Thymus (tissue), 11 donors: ENCODE measurements around the gene SORL1. TPM values are rescaled to one million over a fixed set of nuclear protein-coding genes. Genes with fewer than 3 reads are reported as not detected.
A peak's percentile ranks its signal among the peaks of the same experiment; 100 is the strongest.

Source experiments
- DNase-seq, 9 donors: peaks; one replicate each; pipeline ENCODE4 v3.0.0-alpha.2; 2013; ENCODE audit warnings: low spot score in 9 of 9, low read depth in 6 of 9, missing footprints in 1 of 9
- H3K27ac ChIP-seq, 2 donors: one replicate each; pipeline ENCODE4 v1.5.1; 2013; ENCODE audit warnings: control low read depth in 1 of 2, low read depth in 1 of 2, low read length in 1 of 2, mild to moderate bottlenecking in 1 of 2, moderate library complexity in 1 of 2
- H3K27me3 ChIP-seq, 2 donors: one replicate each; pipeline ENCODE4 v1.5.1; 2013; ENCODE audit warnings: low read length in 1 of 2; ENCODE audit not compliant: control insufficient read depth in 2 of 2, insufficient read depth in 1 of 2
- H3K36me3 ChIP-seq, 2 donors: one replicate each; pipeline ENCODE4 v1.5.1; 2013; ENCODE audit warnings: low read length in 1 of 2, mild to moderate bottlenecking in 1 of 2, moderate library complexity in 1 of 2; ENCODE audit not compliant: control insufficient read depth in 2 of 2, insufficient read depth in 2 of 2
- H3K4me1 ChIP-seq, 2 donors: one replicate each; pipeline ENCODE4 v1.5.1; 2013; ENCODE audit warnings: low read length in 2 of 2; ENCODE audit not compliant: control insufficient read depth in 2 of 2, insufficient read depth in 2 of 2
- H3K4me3 ChIP-seq, 2 donors: one replicate each; pipeline ENCODE4 v1.5.1; 2013; ENCODE audit warnings: low read length in 2 of 2, control low read depth in 1 of 2, mild to moderate bottlenecking in 1 of 2
- H3K9me3 ChIP-seq, 2 donors: one replicate each; pipeline ENCODE4 v1.5.1; 2013; ENCODE audit warnings: low read length in 1 of 2, mild to moderate bottlenecking in 1 of 2; ENCODE audit not compliant: control insufficient read depth in 2 of 2, insufficient read depth in 1 of 2
- WGBS: extraction: QIAGEN DNeasy Blood & Tissue Kit; methylation state at CpG from one replicate; pipeline ENCODE4 v1.1.7; 2013; 5-methylcytosine and 5-hydroxymethylcytosine counted together
- polyA plus RNA-seq: library from polyadenylated mRNA; stranded (reverse); fragments of 200-250 nt; gene quantifications from one replicate; pipeline ENCODE4 v1.2.3, GENCODE V29; 2013
- total RNA-seq: library from RNA; stranded (reverse); fragments of 120-200 nt; gene quantifications from one replicate; pipeline ENCODE4 v1.2.4, GENCODE V29; 2013
- donor health status: healthy.

SORL1 gene
- total and polyA plus RNA-seq, 2 donors, result 7.4 to 23.8 TPM

- 93% methylated on average over 3 of the region's 3 CpGs for WGBS
- Histone ChIP-seq H3K27me3 (no peaks in the 10 kb centered on the region), H3K4me3 (no peak overlapping the region), H3K27ac (peak overlapping the region in 1 of 2 donors; percentile 34), H3K36me3 (no peaks in the 10 kb centered on the region), H3K4me1 (peaks cover 22 to 50% of the 10 kb centered on the region in 2 donors), H3K9me3 (peaks cover 0 to 4% of the 10 kb centered on the region in 2 donors)
- DNase-seq, result no peak
These were observed 3.6 kb upstream of the SORL1 start for GRCh38 chr11:121448431-121448941.

DNA sequence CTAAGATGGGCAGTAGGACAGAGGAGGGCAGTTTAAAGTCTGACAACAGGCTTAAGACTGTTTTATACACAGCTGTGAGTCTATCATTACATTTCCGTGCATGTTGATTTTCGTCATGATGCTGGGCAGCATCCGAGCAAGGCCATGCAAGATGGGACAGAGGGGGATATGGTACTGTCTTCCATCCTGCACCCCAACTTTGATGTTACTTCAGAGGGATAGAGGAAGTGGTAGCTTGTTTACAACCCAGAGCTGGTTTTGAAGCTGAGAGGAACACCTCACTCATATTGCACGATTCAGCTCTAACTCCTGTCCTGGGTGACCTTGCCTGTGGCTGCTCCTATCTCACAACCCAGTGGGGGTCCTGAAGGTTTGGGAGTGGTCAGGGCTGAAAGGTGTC, 3.0 kb upstream of the SORL1 start:
- Histone ChIP-seq H3K27ac (peak overlapping the region; percentile 55 to 69), H3K4me1 (peaks cover 24 to 53% of the 10 kb centered on the region in 2 donors), H3K36me3 (no peaks in the 10 kb centered on the region), H3K9me3 (peaks cover 0 to 4% of the 10 kb centered on the region in 2 donors), H3K27me3 (no peaks in the 10 kb centered on the region), H3K4me3 (no peak overlapping the region)
- WGBS, result 72% methylated on average over 4 of the region's 4 CpGs
- peak in 2 of 9 donors; percentile 36 to 62 for DNase-seq

GRCh38 chr11:121449626-121450025, 2.5 kb upstream of the SORL1 start:
- Histone ChIP-seq H3K4me1 (peaks cover 24 to 58% of the 10 kb centered on the region in 2 donors), H3K27me3 (no peaks in the 10 kb centered on the region), H3K27ac (peak overlapping the region in 1 of 2 donors; percentile 69), H3K9me3 (peaks cover 0 to 4% of the 10 kb centered on the region in 2 donors), H3K36me3 (no peaks in the 10 kb centered on the region), H3K4me3 (no peak overlapping the region)
- WGBS, result 86% methylated on average over 2 of the region's 2 CpGs
- no peak for DNase-seq

DNA sequence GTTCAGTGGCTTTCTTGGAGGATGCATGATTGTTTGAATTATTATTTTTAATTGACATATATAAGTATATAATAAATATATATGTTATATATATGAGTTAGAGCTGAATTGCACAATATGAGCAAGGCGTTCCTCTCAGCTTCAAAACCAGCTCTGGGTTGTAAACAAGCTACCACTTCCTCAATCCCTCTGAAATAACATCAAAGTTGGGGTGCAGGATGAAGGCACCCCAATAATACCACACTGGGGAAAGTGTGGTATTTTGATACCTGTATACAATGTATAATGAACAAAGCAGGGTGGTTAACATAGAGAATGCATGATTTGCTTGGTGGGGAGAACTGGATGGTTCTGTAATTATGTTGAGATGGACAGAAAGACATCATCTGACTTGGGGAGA, 1.7 kb upstream of the SORL1 start:
- H3K27me3 ChIP-seq, result no peaks in the 10 kb centered on the region
- H3K9me3 ChIP-seq, result peaks cover 0 to 4% of the 10 kb centered on the region in 2 donors
- H3K36me3 ChIP-seq, result no peaks in the 10 kb centered on the region
- 54% methylated on average over 1 of the region's 1 CpG for WGBS
- H3K27ac ChIP-seq, result peak overlapping the region in 1 of 2 donors; percentile 69
- H3K4me3 ChIP-seq, result no peak overlapping the region
- peaks cover 21 to 55% of the 10 kb centered on the region in 2 donors for H3K4me1 ChIP-seq
- no peak for DNase-seq

GRCh38 chr11:121451178-121451985, 732 bp upstream of the SORL1 start:
- peak overlapping the region; percentile 59 to 77 for H3K4me3 ChIP-seq
- no peaks in the 10 kb centered on the region for H3K27me3 ChIP-seq
- WGBS, result 36% methylated on average over 22 of the region's 22 CpGs
- peak overlapping the region; percentile 58 to 76 for H3K27ac ChIP-seq
- no peaks in the 10 kb centered on the region for H3K36me3 ChIP-seq
- peak in 2 of 9 donors; percentile 29 to 54 for DNase-seq
- peaks cover 21 to 53% of the 10 kb centered on the region in 2 donors for H3K4me1 ChIP-seq
- H3K9me3 ChIP-seq, result peaks cover 0 to 4% of the 10 kb centered on the region in 2 donors

- peaks cover 21 to 48% of the 10 kb centered on the region in 2 donors for H3K4me1 ChIP-seq
- H3K27ac ChIP-seq, result peak within 1 kb of the TSS; percentile 64 to 76
- H3K9me3 ChIP-seq, result peaks cover 0 to 4% of the 10 kb centered on the region in 2 donors
These were observed 566 bp downstream of the SORL1 start, which contains the start of gene SORL1-AS1 for GRCh38 chr11:121452609-121453150. Gene SORL1-AS1, minus strand, starts transcription at chr11:121452967.

DNA sequence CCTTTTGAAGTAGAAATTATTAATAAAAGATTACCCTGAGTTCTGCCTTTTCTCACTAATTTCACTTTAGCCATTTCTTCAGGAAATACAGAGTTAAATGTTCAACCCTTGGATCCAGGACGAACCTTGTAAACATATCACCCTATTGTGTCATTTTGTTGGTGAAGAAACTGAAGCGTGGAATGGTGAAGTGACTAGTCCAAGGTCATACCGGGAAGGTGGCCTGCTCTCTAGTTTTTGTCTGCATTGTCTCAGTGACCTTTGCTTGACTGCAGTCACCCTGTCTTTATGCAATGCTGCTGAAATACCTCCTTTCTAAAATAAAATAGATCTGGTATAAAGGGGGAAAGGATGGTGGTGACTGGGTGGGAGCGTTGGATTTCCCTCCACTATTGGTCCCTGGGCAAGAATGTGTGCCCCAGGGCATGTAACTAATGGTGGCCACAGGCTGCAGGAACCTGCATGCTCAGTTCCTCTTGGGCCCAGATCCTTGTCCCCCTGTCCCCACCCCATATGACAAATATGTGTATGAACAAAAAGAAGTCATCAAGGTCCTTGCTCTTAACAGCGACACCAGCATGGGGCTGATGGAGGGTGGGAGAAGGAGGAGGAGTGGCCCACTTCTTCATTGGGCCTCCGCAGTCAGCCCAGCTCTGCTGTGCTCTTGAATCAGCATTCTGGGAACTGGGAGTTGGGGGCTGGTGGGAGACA, 1.6 kb downstream of the SORL1 start:
- peaks cover 0 to 4% of the 10 kb centered on the region in 2 donors for H3K9me3 ChIP-seq
- DNase-seq, result no peak
- peak overlapping the region in 1 of 2 donors; percentile 59 for H3K4me3 ChIP-seq
- no peak overlapping the region for H3K27ac ChIP-seq
- WGBS, result 83% methylated on average over 6 of the region's 6 CpGs
- H3K36me3 ChIP-seq, result no peaks in the 10 kb centered on the region
- H3K27me3 ChIP-seq, result no peaks in the 10 kb centered on the region
- H3K4me1 ChIP-seq, result peaks cover 21 to 41% of the 10 kb centered on the region in 2 donors

More at GRCh38 chr11:121452609-121453150, 566 bp downstream of the SORL1 start, which contains the start of gene SORL1-AS1:
- under 1% methylated on average over 21 of the region's 21 CpGs for WGBS
- H3K27me3 ChIP-seq, result no peaks in the 10 kb centered on the region
- H3K4me3 ChIP-seq, result peak within 1 kb of the TSS; percentile 59 to 77
- DNase-seq, result peak in 6 of 9 donors; percentile 32 to 70 (median 52)
- H3K36me3 ChIP-seq, result no peaks in the 10 kb centered on the region

DNA sequence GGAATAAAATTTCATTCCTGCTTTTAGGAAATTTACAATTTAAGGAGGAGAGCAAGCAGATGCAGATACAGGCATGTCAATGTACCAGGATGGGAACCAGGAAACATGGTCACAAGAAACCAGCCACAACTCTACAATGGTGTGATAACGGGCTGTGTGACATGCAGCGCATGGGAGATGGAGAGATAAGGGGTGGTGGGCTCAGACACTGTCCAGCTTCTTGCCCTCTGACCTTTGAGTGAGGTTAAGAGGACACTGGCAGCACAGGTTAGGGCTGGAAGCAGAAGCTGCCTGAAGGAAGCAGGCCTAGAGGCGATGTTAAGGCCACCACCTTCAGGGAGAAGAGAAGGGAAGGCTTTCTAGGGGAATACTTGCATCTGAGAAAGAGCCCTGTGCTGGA, 3.0 kb downstream of the SORL1 start:
- no peaks in the 10 kb centered on the region for H3K9me3 ChIP-seq
- no peaks in the 10 kb centered on the region for H3K36me3 ChIP-seq
- no peaks in the 10 kb centered on the region for H3K27me3 ChIP-seq
- 93% methylated on average over 3 of the region's 3 CpGs for WGBS
- no peak for DNase-seq
- H3K4me1 ChIP-seq, result peaks cover 13 to 38% of the 10 kb centered on the region in 2 donors
- H3K27ac ChIP-seq, result no peak overlapping the region
- no peak overlapping the region for H3K4me3 ChIP-seq
